Activated T-helper 2 cell treated with anti-CD3 and anti-CD28 coated beads, Interferon-gamma antibody, Interleukin-2, Interleukin-4, amounts not matched to agents 10 μg/mL and 5 μg/mL and 100 μg/mL, durations not matched to agents 14 hours and 24 hours and 36 hours (primary cell): ENCODE measurements around the gene PHLPP1. TPM values are rescaled to one million over a fixed set of nuclear protein-coding genes. Genes with fewer than 3 reads are reported as not detected.

Source experiments
- DNase-seq: peaks from one replicate; pipeline ENCODE4 v3.0.0; 2021; ENCODE audit warnings: low spot score
- H3K27ac Mint-ChIP-seq: one replicate; pipeline ENCODE4 v1.8.0; 2021; ENCODE audit warnings: mixed read lengths
- H3K27me3 Mint-ChIP-seq: one replicate; pipeline ENCODE4 v1.8.0; 2021; ENCODE audit warnings: low read depth, mixed read lengths
- H3K36me3 Mint-ChIP-seq: one replicate; pipeline ENCODE4 v1.8.0; 2021; ENCODE audit warnings: low read depth, mixed read lengths
- H3K4me1 Mint-ChIP-seq: one replicate; pipeline ENCODE4 v1.8.0; 2021; ENCODE audit warnings: low read depth, mixed read lengths
- H3K4me3 Mint-ChIP-seq: one replicate; pipeline ENCODE4 v1.8.0; 2021; ENCODE audit warnings: low read depth, mild to moderate bottlenecking, moderate library complexity, mixed read lengths
- H3K9me3 Mint-ChIP-seq: one replicate; pipeline ENCODE4 v1.8.0; 2021; ENCODE audit warnings: mixed read lengths
- intact Hi-C: fragments of 100-400 bp; cut with micrococcal nuclease; formaldehyde crosslinking; loops from one replicate; pipeline ENCODE4 v1.15.1; 2023
- total RNA-seq: library from RNA; stranded (reverse); gene quantifications from 2 replicates; pipeline ENCODE4 v1.2.3, GENCODE V29; 2022

The PHLPP1 gene
- total RNA-seq, 1 donor from 2014 or later, result 31.1 TPM

- H3K36me3 Mint-ChIP-seq, result peaks cover 21% of the 10 kb centered on the region
- peaks cover 47% of the 10 kb centered on the region for H3K4me1 Mint-ChIP-seq
- no peak for DNase-seq
- no peak overlapping the region for H3K4me3 Mint-ChIP-seq
- intact Hi-C loops, result loop anchor here (5.0 kb wide), 1 partner anchor 270 kb away; no protein-coding TSS in a partner anchor
- no peaks in the 10 kb centered on the region for H3K9me3 Mint-ChIP-seq
- H3K27ac Mint-ChIP-seq, result no peak overlapping the region
- H3K27me3 Mint-ChIP-seq, result no peaks in the 10 kb centered on the region
Observed at GRCh38 chr18:62837011-62837410, 121.7 kb downstream of the PHLPP1 start.

- H3K4me1 Mint-ChIP-seq, result peaks cover 51% of the 10 kb centered on the region
- peaks cover 6% of the 10 kb centered on the region for H3K9me3 Mint-ChIP-seq
- peaks cover 27% of the 10 kb centered on the region for H3K36me3 Mint-ChIP-seq
- H3K4me3 Mint-ChIP-seq, result no peak overlapping the region
- no peak overlapping the region for H3K27ac Mint-ChIP-seq
- H3K27me3 Mint-ChIP-seq, result no peaks in the 10 kb centered on the region
- intact Hi-C loops, result loop anchor here (5.0 kb wide), 1 partner anchor 269 kb away; no protein-coding TSS in a partner anchor
- no peak for DNase-seq
Observed at GRCh38 chr18:62838475-62839098, 123.2 kb downstream of the PHLPP1 start.

GRCh38 chr18:62839874-62840713 lies 124.8 kb downstream of the PHLPP1 start:
- H3K27ac Mint-ChIP-seq, result peak overlapping the region; percentile 47

GRCh38 chr18:62841405-62841804 lies 126.1 kb downstream of the PHLPP1 start:
- Mint-ChIP-seq H3K4me1 (peaks cover 65% of the 10 kb centered on the region), H3K9me3 (peaks cover 6% of the 10 kb centered on the region), H3K36me3 (peaks cover 26% of the 10 kb centered on the region), H3K27me3 (no peaks in the 10 kb centered on the region), H3K27ac (peak overlapping the region; percentile 6), H3K4me3 (peak overlapping the region; percentile 2)
- intact Hi-C loops, result loop anchor here (5.0 to 10.0 kb wide), 3 partner anchors 319 to 507 kb away; partner anchors contain the start of genes BCL2 and ZCCHC2
- DNase-seq, result no peak

More at GRCh38 chr18:62839874-62840713, 124.8 kb downstream of the PHLPP1 start:
- intact Hi-C loops, result loop anchor here (5.0 to 10.0 kb wide), 4 partner anchors 267 to 505 kb away; partner anchors contain the start of genes BCL2 and ZCCHC2
- no peak for DNase-seq
- Mint-ChIP-seq H3K27me3 (no peaks in the 10 kb centered on the region), H3K4me1 (peaks cover 56% of the 10 kb centered on the region), H3K4me3 (peak overlapping the region; percentile 20), H3K36me3 (peaks cover 27% of the 10 kb centered on the region), H3K9me3 (peaks cover 6% of the 10 kb centered on the region)

- intact Hi-C loops, result loop anchor here (1.0 to 10.0 kb wide), 4 partner anchors 257 to 508 kb away; partner anchors contain the start of genes BCL2 and ZCCHC2
- no peak for DNase-seq
- peaks cover 6% of the 10 kb centered on the region for H3K9me3 Mint-ChIP-seq
- peak overlapping the region; percentile 39 for H3K27ac Mint-ChIP-seq
- H3K4me1 Mint-ChIP-seq, result peaks cover 71% of the 10 kb centered on the region
- no peak overlapping the region for H3K4me3 Mint-ChIP-seq
- H3K36me3 Mint-ChIP-seq, result peaks cover 24% of the 10 kb centered on the region
- H3K27me3 Mint-ChIP-seq, result no peaks in the 10 kb centered on the region
Observed at GRCh38 chr18:62842898-62843297, 127.6 kb downstream of the PHLPP1 start.

- Mint-ChIP-seq H3K4me1 (peaks cover 54% of the 10 kb centered on the region), H3K27me3 (no peaks in the 10 kb centered on the region)
Observed at GRCh38 chr18:62844850-62845643, 129.7 kb downstream of the PHLPP1 start.

GRCh38 chr18:62846313-62846712 lies 131.0 kb downstream of the PHLPP1 start:
- intact Hi-C loops, result loop anchor here (5.0 to 10.0 kb wide), 5 partner anchors 36 to 512 kb away; partner anchors contain the start of gene BCL2
- H3K27ac Mint-ChIP-seq, result peak overlapping the region; percentile 90
- H3K4me1 Mint-ChIP-seq, result peaks cover 50% of the 10 kb centered on the region
- H3K27me3 Mint-ChIP-seq, result no peaks in the 10 kb centered on the region
- peak overlapping the region; percentile 19 for H3K4me3 Mint-ChIP-seq
- DNase-seq, result no peak
- H3K36me3 Mint-ChIP-seq, result peaks cover 18% of the 10 kb centered on the region
- H3K9me3 Mint-ChIP-seq, result peaks cover 6% of the 10 kb centered on the region

More at GRCh38 chr18:62844850-62845643, 129.7 kb downstream of the PHLPP1 start:
- intact Hi-C loops, result loop anchor here (1.0 to 10.0 kb wide), 14 partner anchors 24 to 510 kb away; partner anchors contain the start of genes BCL2, PHLPP1 and ZCCHC2
- Mint-ChIP-seq H3K4me3 (peak overlapping the region; percentile 70), H3K36me3 (peaks cover 21% of the 10 kb centered on the region), H3K9me3 (peaks cover 6% of the 10 kb centered on the region), H3K27ac (peak overlapping the region; percentile 90)
- peak; percentile 20 for DNase-seq

GRCh38 chr18:62847081-62847480 lies 131.7 kb downstream of the PHLPP1 start:
- DNase-seq, result no peak
- Mint-ChIP-seq H3K27me3 (no peaks in the 10 kb centered on the region), H3K9me3 (peaks cover 6% of the 10 kb centered on the region), H3K4me3 (no peak overlapping the region), H3K36me3 (peaks cover 11% of the 10 kb centered on the region), H3K27ac (peak overlapping the region; percentile 42), H3K4me1 (peaks cover 45% of the 10 kb centered on the region)
- intact Hi-C loops, result loop anchor here (5.0 to 10.0 kb wide), 5 partner anchors 35 to 512 kb away; partner anchors contain the start of gene BCL2

- no peaks in the 10 kb centered on the region for H3K9me3 Mint-ChIP-seq
- intact Hi-C loops, result loop anchor here (5.0 to 10.0 kb wide), 5 partner anchors 33 to 514 kb away; partner anchors contain the start of gene BCL2
- H3K36me3 Mint-ChIP-seq, result peaks cover 7% of the 10 kb centered on the region
- peaks cover 35% of the 10 kb centered on the region for H3K4me1 Mint-ChIP-seq
- no peaks in the 10 kb centered on the region for H3K27me3 Mint-ChIP-seq
- no peak overlapping the region for H3K4me3 Mint-ChIP-seq
- no peak for DNase-seq
- no peak overlapping the region for H3K27ac Mint-ChIP-seq
Observed at GRCh38 chr18:62848946-62849345, 133.6 kb downstream of the PHLPP1 start.

- Mint-ChIP-seq H3K4me3 (no peak overlapping the region), H3K4me1 (peaks cover 21% of the 10 kb centered on the region), H3K36me3 (peaks cover 12% of the 10 kb centered on the region), H3K27ac (no peak overlapping the region), H3K9me3 (no peaks in the 10 kb centered on the region), H3K27me3 (no peaks in the 10 kb centered on the region)
- intact Hi-C loops, result no loop called here
- no peak for DNase-seq
Observed at GRCh38 chr18:62850619-62851306, 135.4 kb downstream of the PHLPP1 start.

GRCh38 chr18:62852851-62853250 lies 137.5 kb downstream of the PHLPP1 start:
- H3K9me3 Mint-ChIP-seq, result no peaks in the 10 kb centered on the region
- no peak overlapping the region for H3K4me3 Mint-ChIP-seq
- DNase-seq, result no peak
- H3K4me1 Mint-ChIP-seq, result peaks cover 19% of the 10 kb centered on the region
- peaks cover 12% of the 10 kb centered on the region for H3K36me3 Mint-ChIP-seq
- no peak overlapping the region for H3K27ac Mint-ChIP-seq
- H3K27me3 Mint-ChIP-seq, result no peaks in the 10 kb centered on the region
- intact Hi-C loops, result no loop called here
